H1 (cell line): ENCODE results near the gene CYP4V2. TPM values are rescaled to one million over a fixed set of nuclear protein-coding genes. Genes with fewer than 3 reads are reported as not detected.

Experiments
- BACH1 ChIP-seq: IDR thresholded peaks from 2 replicates; pipeline ENCODE4 v1.6.1; 2012; ENCODE audit warnings: low read length, improper control_type of control experiment
- EZH2 ChIP-seq: fragments of 200-600 bp; sonication (generic); IDR thresholded peaks from 2 replicates; pipeline ENCODE4 v1.7.1; 2012; ENCODE audit warnings: low read depth, mild to moderate bottlenecking, moderate library complexity, low read length, inconsistent platforms; ENCODE audit not compliant: severe bottlenecking
- JUN ChIP-seq: IDR thresholded peaks from 2 replicates; pipeline ENCODE4 v1.6.1; 2011; ENCODE audit warnings: low read depth, mild to moderate bottlenecking, improper control_type of control experiment, low read length
- NRF1 ChIP-seq: IDR thresholded peaks from 2 replicates; pipeline ENCODE4 v1.6.1; 2011; ENCODE audit warnings: mild to moderate bottlenecking, low read depth, low read length, improper control_type of control experiment
- PHF8 ChIP-seq: fragments of 200-600 bp; sonication (generic); conservative IDR thresholded peaks from 2 replicates; pipeline ENCODE4 v1.7.1; 2012; ENCODE audit warnings: low read depth, mild to moderate bottlenecking, inconsistent platforms, low read length, moderate library complexity
- POLR2AphosphoS5 ChIP-seq: IDR thresholded peaks from 2 replicates; pipeline ENCODE4 v1.6.1; 2011; ENCODE audit warnings: low read depth, low read length
- SIX5 ChIP-seq: IDR thresholded peaks from 2 replicates; pipeline ENCODE4 v1.6.1; 2011; ENCODE audit warnings: mild to moderate bottlenecking, low read depth, low read length
- TBP ChIP-seq: IDR thresholded peaks from 2 replicates; pipeline ENCODE4 v1.6.1; 2011; ENCODE audit warnings: low read depth, low read length, improper control_type of control experiment
- polyA plus RNA-seq, 7 experiments: library from polyadenylated mRNA; depleted of rRNA in 3 of 7; stranded (reverse) in 5 of 7; unstranded in 2 of 7; fragments of >200 nt in 5 of 7; fragments of 200-250 nt in 2 of 7; gene quantifications; 1 replicate in 5 of 7; 2 replicates in 1 of 7; 4 replicates in 1 of 7; pipeline versions ENCODE4 v1.2.1 to v1.2.3, GENCODE V29; 2011 to 2013; ENCODE audit warnings: missing spikeins in 2 of 7, mixed read lengths in 2 of 7
- total RNA-seq: library from RNA; stranded (reverse); fragmentation: NEBNext Ultra II Directional; extraction: Animal tissue kit (Norgen Biotek cat#: 25700); gene quantifications from 2 replicates; pipeline ENCODE4 v1.2.1, GENCODE V29; 2021
- TF ChIP-seq, protein P1 (sequence below): fragments of 300-600 bp; sonication (generic); IDR thresholded peaks from 2 replicates; pipeline ENCODE4 v1.7.1; 2012; ENCODE audit warnings: low read length, moderate library complexity, mild to moderate bottlenecking, inconsistent platforms; ENCODE audit not compliant: insufficient replicate concordance

CYP4V2 gene
- total and polyA plus RNA-seq, 2 of the 8 experiments (the other 6 are each of a cell fraction or from before 2014, with no cell fraction given) = 0.65 to 1.0 TPM

GRCh38 chr4:186228514-186228894, 37.1 kb downstream of the CYP4V2 start (continued):
- TF ChIP-seq, protein P1, sequence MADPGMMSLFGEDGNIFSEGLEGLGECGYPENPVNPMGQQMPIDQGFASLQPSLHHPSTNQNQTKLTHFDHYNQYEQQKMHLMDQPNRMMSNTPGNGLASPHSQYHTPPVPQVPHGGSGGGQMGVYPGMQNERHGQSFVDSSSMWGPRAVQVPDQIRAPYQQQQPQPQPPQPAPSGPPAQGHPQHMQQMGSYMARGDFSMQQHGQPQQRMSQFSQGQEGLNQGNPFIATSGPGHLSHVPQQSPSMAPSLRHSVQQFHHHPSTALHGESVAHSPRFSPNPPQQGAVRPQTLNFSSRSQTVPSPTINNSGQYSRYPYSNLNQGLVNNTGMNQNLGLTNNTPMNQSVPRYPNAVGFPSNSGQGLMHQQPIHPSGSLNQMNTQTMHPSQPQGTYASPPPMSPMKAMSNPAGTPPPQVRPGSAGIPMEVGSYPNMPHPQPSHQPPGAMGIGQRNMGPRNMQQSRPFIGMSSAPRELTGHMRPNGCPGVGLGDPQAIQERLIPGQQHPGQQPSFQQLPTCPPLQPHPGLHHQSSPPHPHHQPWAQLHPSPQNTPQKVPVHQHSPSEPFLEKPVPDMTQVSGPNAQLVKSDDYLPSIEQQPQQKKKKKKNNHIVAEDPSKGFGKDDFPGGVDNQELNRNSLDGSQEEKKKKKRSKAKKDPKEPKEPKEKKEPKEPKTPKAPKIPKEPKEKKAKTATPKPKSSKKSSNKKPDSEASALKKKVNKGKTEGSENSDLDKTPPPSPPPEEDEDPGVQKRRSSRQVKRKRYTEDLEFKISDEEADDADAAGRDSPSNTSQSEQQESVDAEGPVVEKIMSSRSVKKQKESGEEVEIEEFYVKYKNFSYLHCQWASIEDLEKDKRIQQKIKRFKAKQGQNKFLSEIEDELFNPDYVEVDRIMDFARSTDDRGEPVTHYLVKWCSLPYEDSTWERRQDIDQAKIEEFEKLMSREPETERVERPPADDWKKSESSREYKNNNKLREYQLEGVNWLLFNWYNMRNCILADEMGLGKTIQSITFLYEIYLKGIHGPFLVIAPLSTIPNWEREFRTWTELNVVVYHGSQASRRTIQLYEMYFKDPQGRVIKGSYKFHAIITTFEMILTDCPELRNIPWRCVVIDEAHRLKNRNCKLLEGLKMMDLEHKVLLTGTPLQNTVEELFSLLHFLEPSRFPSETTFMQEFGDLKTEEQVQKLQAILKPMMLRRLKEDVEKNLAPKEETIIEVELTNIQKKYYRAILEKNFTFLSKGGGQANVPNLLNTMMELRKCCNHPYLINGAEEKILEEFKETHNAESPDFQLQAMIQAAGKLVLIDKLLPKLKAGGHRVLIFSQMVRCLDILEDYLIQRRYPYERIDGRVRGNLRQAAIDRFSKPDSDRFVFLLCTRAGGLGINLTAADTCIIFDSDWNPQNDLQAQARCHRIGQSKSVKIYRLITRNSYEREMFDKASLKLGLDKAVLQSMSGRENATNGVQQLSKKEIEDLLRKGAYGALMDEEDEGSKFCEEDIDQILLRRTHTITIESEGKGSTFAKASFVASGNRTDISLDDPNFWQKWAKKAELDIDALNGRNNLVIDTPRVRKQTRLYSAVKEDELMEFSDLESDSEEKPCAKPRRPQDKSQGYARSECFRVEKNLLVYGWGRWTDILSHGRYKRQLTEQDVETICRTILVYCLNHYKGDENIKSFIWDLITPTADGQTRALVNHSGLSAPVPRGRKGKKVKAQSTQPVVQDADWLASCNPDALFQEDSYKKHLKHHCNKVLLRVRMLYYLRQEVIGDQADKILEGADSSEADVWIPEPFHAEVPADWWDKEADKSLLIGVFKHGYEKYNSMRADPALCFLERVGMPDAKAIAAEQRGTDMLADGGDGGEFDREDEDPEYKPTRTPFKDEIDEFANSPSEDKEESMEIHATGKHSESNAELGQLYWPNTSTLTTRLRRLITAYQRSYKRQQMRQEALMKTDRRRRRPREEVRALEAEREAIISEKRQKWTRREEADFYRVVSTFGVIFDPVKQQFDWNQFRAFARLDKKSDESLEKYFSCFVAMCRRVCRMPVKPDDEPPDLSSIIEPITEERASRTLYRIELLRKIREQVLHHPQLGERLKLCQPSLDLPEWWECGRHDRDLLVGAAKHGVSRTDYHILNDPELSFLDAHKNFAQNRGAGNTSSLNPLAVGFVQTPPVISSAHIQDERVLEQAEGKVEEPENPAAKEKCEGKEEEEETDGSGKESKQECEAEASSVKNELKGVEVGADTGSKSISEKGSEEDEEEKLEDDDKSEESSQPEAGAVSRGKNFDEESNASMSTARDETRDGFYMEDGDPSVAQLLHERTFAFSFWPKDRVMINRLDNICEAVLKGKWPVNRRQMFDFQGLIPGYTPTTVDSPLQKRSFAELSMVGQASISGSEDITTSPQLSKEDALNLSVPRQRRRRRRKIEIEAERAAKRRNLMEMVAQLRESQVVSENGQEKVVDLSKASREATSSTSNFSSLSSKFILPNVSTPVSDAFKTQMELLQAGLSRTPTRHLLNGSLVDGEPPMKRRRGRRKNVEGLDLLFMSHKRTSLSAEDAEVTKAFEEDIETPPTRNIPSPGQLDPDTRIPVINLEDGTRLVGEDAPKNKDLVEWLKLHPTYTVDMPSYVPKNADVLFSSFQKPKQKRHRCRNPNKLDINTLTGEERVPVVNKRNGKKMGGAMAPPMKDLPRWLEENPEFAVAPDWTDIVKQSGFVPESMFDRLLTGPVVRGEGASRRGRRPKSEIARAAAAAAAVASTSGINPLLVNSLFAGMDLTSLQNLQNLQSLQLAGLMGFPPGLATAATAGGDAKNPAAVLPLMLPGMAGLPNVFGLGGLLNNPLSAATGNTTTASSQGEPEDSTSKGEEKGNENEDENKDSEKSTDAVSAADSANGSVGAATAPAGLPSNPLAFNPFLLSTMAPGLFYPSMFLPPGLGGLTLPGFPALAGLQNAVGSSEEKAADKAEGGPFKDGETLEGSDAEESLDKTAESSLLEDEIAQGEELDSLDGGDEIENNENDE = no peak
- TF ChIP-seq JUN = no peak
- TF ChIP-seq PHF8 = no peak
- TF ChIP-seq EZH2 = no peak
- no peak for TF ChIP-seq POLR2AphosphoS5
- no peak for TF ChIP-seq SIX5
- no peak for TF ChIP-seq NRF1
- no peak for TF ChIP-seq BACH1
- no peak for TF ChIP-seq TBP
